HUES48 (cell line): ENCODE data around the gene PRKG1.

Source experiments
- H3K27ac ChIP-seq: one replicate; pipeline ENCODE4 v1.7.0; 2013; ENCODE audit warnings: low read depth, low read length, inconsistent platforms
- H3K27me3 ChIP-seq: 2 replicates; pipeline ENCODE4 v1.6.1; 2013; ENCODE audit warnings: mild to moderate bottlenecking, low read length; ENCODE audit not compliant: control insufficient read depth, insufficient read depth
- H3K36me3 ChIP-seq: 2 replicates; pipeline ENCODE4 v1.6.1; 2013; ENCODE audit warnings: low read length; ENCODE audit not compliant: control insufficient read depth, insufficient read depth
- H3K4me1 ChIP-seq: 2 replicates; pipeline ENCODE4 v1.6.1; 2013; ENCODE audit warnings: mild to moderate bottlenecking, low read length; ENCODE audit not compliant: control insufficient read depth, insufficient read depth
- H3K4me3 ChIP-seq: 2 replicates; pipeline ENCODE4 v1.5.1; 2013; ENCODE audit warnings: mild to moderate bottlenecking, low read depth, low read length
- H3K9ac ChIP-seq: 2 replicates; pipeline ENCODE4 v1.6.1; 2013; ENCODE audit warnings: mild to moderate bottlenecking, low read depth, low read length, moderate library complexity
- H3K9me3 ChIP-seq: 2 replicates; pipeline ENCODE4 v1.6.1; 2013; ENCODE audit warnings: low read length; ENCODE audit not compliant: control insufficient read depth, insufficient read depth

Gene PRKG1

GRCh38 chr10:51090190-51090589 is 15.9 kb downstream of the PRKG1 start:
- H3K9ac ChIP-seq, result no peak overlapping the region
- no peaks in the 10 kb centered on the region for H3K36me3 ChIP-seq
- no peaks in the 10 kb centered on the region for H3K9me3 ChIP-seq
- no peak overlapping the region for H3K27ac ChIP-seq
- H3K27me3 ChIP-seq, result no peaks in the 10 kb centered on the region
- H3K4me1 ChIP-seq, result no peaks in the 10 kb centered on the region
- H3K4me3 ChIP-seq, result no peak overlapping the region

- Histone ChIP-seq H3K36me3 (no peaks in the 10 kb centered on the region), H3K4me1 (no peaks in the 10 kb centered on the region), H3K9ac (no peak overlapping the region), H3K27me3 (no peaks in the 10 kb centered on the region), H3K9me3 (no peaks in the 10 kb centered on the region), H3K4me3 (no peak overlapping the region), H3K27ac (no peak overlapping the region)
These were observed 18.1 kb downstream of the PRKG1 start for GRCh38 chr10:51092402-51092801.

- no peak overlapping the region for H3K9ac ChIP-seq
- H3K36me3 ChIP-seq, result no peaks in the 10 kb centered on the region
- H3K9me3 ChIP-seq, result no peaks in the 10 kb centered on the region
- no peaks in the 10 kb centered on the region for H3K4me1 ChIP-seq
- H3K27ac ChIP-seq, result no peak overlapping the region
- H3K27me3 ChIP-seq, result no peaks in the 10 kb centered on the region
- no peak overlapping the region for H3K4me3 ChIP-seq
These were observed 21.2 kb downstream of the PRKG1 start for GRCh38 chr10:51095444-51095843.

GRCh38 chr10:51097546-51097945 is 23.3 kb downstream of the PRKG1 start:
- no peak overlapping the region for H3K9ac ChIP-seq
- no peak overlapping the region for H3K4me3 ChIP-seq
- no peaks in the 10 kb centered on the region for H3K4me1 ChIP-seq
- no peak overlapping the region for H3K27ac ChIP-seq
- H3K9me3 ChIP-seq, result no peaks in the 10 kb centered on the region
- no peaks in the 10 kb centered on the region for H3K27me3 ChIP-seq
- no peaks in the 10 kb centered on the region for H3K36me3 ChIP-seq

- no peaks in the 10 kb centered on the region for H3K27me3 ChIP-seq
- no peak overlapping the region for H3K9ac ChIP-seq
- H3K27ac ChIP-seq, result no peak overlapping the region
- no peaks in the 10 kb centered on the region for H3K9me3 ChIP-seq
- H3K4me3 ChIP-seq, result no peak overlapping the region
- no peaks in the 10 kb centered on the region for H3K4me1 ChIP-seq
- H3K36me3 ChIP-seq, result no peaks in the 10 kb centered on the region
These were observed 25.9 kb downstream of the PRKG1 start for GRCh38 chr10:51100221-51100620.

- H3K9me3 ChIP-seq, result no peaks in the 10 kb centered on the region
- no peak overlapping the region for H3K27ac ChIP-seq
- no peaks in the 10 kb centered on the region for H3K36me3 ChIP-seq
- H3K4me1 ChIP-seq, result no peaks in the 10 kb centered on the region
- no peak overlapping the region for H3K4me3 ChIP-seq
- no peak overlapping the region for H3K9ac ChIP-seq
- no peaks in the 10 kb centered on the region for H3K27me3 ChIP-seq
These were observed 29.4 kb downstream of the PRKG1 start for GRCh38 chr10:51103554-51104217.

GRCh38 chr10:51106311-51106945 is 32.1 kb downstream of the PRKG1 start:
- Histone ChIP-seq H3K27ac (no peak overlapping the region), H3K4me3 (no peak overlapping the region), H3K36me3 (no peaks in the 10 kb centered on the region), H3K27me3 (no peaks in the 10 kb centered on the region), H3K9me3 (no peaks in the 10 kb centered on the region), H3K9ac (no peak overlapping the region), H3K4me1 (peaks cover 2% of the 10 kb centered on the region)

- Histone ChIP-seq H3K27ac (no peak overlapping the region), H3K9ac (no peak overlapping the region), H3K27me3 (no peaks in the 10 kb centered on the region), H3K36me3 (no peaks in the 10 kb centered on the region), H3K4me1 (peaks cover 7% of the 10 kb centered on the region), H3K9me3 (no peaks in the 10 kb centered on the region), H3K4me3 (no peak overlapping the region)
These were observed 34.1 kb downstream of the PRKG1 start for GRCh38 chr10:51108406-51108805.

GRCh38 chr10:51109801-51110533 is 35.7 kb downstream of the PRKG1 start:
- Histone ChIP-seq H3K4me3 (no peak overlapping the region), H3K9me3 (no peaks in the 10 kb centered on the region), H3K9ac (no peak overlapping the region), H3K27ac (no peak overlapping the region), H3K27me3 (no peaks in the 10 kb centered on the region), H3K36me3 (no peaks in the 10 kb centered on the region), H3K4me1 (peaks cover 7% of the 10 kb centered on the region)

GRCh38 chr10:51112013-51112412 is 37.7 kb downstream of the PRKG1 start:
- Histone ChIP-seq H3K9me3 (no peaks in the 10 kb centered on the region), H3K4me1 (peaks cover 15% of the 10 kb centered on the region), H3K4me3 (no peak overlapping the region), H3K36me3 (no peaks in the 10 kb centered on the region), H3K9ac (no peak overlapping the region), H3K27me3 (no peaks in the 10 kb centered on the region), H3K27ac (no peak overlapping the region)

- no peaks in the 10 kb centered on the region for H3K27me3 ChIP-seq
- no peak overlapping the region for H3K9ac ChIP-seq
- H3K36me3 ChIP-seq, result no peaks in the 10 kb centered on the region
- peaks cover 15% of the 10 kb centered on the region for H3K4me1 ChIP-seq
- no peaks in the 10 kb centered on the region for H3K9me3 ChIP-seq
- no peak overlapping the region for H3K27ac ChIP-seq
- no peak overlapping the region for H3K4me3 ChIP-seq
These were observed 38.7 kb downstream of the PRKG1 start for GRCh38 chr10:51113007-51113406.
